H1 (cell line): Measurements from ENCODE around the gene DENND4B. TPM values are rescaled to one million over a fixed set of nuclear protein-coding genes. Genes with fewer than 3 reads are reported as not detected.

Experiments used
- CTCF ChIA-PET: fragments of 300-600 bp; sonication (Branson Sonifier 250); formaldehyde crosslinking; loops from one replicate; lab custom pipeline; 2021; ENCODE audit not compliant: partially characterized antibody; lab: Charles Lee
- POLR2A ChIA-PET: fragments of 300-600 bp; sonication (Branson Sonifier 250); formaldehyde crosslinking; loops from one replicate; lab custom pipeline; 2021; ENCODE audit warnings: inconsistent platforms; ENCODE audit not compliant: partially characterized antibody; lab: Charles Lee
- DNase-seq, 2 experiments: peaks; one replicate each; pipeline versions ENCODE4 v3.0.0 to v3.0.0-alpha.2; 2010 to 2022; ENCODE audit warnings: low spot score in 2 of 2, low read depth in 1 of 2, mixed read lengths in 1 of 2
- FAIRE-seq: peaks from 2 replicates; lab custom pipeline; 2011; peaks lifted over from hg19 to GRCh38; lab: Jason Lieb, UNC
- H2AFZ ChIP-seq: 2 replicates; pipeline ENCODE4 v1.8.1; 2012; ENCODE audit warnings: low read length, inconsistent platforms
- H2AK5ac ChIP-seq: 2 replicates; pipeline ENCODE4 v1.6.1; 2013; ENCODE audit warnings: low read depth, low read length
- H2BK120ac ChIP-seq: replicated peaks from 2 replicates; pipeline ENCODE3; 2013; ENCODE audit warnings: low read depth, low read length, inconsistent platforms
- H2BK12ac ChIP-seq: 2 replicates; pipeline ENCODE4 v1.6.1; 2013; ENCODE audit warnings: low read depth, low read length
- H2BK15ac ChIP-seq: 2 replicates; pipeline ENCODE4 v1.6.1; 2013; ENCODE audit warnings: low read length
- H2BK20ac ChIP-seq: 2 replicates; pipeline ENCODE4 v1.6.1; 2013; ENCODE audit warnings: low read length
- H2BK5ac ChIP-seq: 2 replicates; pipeline ENCODE4 v1.6.1; 2013; ENCODE audit warnings: low read depth, low read length
- H3K14ac ChIP-seq: 2 replicates; pipeline ENCODE4 v1.6.1; 2013; ENCODE audit warnings: inconsistent platforms; ENCODE audit not compliant: insufficient read length
- H3K18ac ChIP-seq: 2 replicates; pipeline ENCODE4 v1.6.1; 2013; ENCODE audit warnings: low read length; ENCODE audit errors: extremely low read depth
- H3K23ac ChIP-seq: 2 replicates; pipeline ENCODE4 v1.6.1; 2013; ENCODE audit warnings: inconsistent platforms; ENCODE audit not compliant: insufficient read length
- H3K23me2 ChIP-seq: 2 replicates; pipeline ENCODE4 v1.6.1; 2013; ENCODE audit warnings: low read depth, low read length
- H3K27ac ChIP-seq: 2 replicates; pipeline ENCODE4 v1.6.1; 2011; ENCODE audit warnings: low read depth, low read length, inconsistent platforms
- H3K27me3 ChIP-seq, 4 experiments: replicated peaks in 1 of 4; 1 replicate in 1 of 4; 2 replicates in 3 of 4; pipeline versions ENCODE4 v1.6.1 to v1.8.1; 2011 to 2013; ENCODE audit warnings: low read length in 3 of 4, mild to moderate bottlenecking in 3 of 4, inconsistent platforms in 2 of 4, mixed read lengths in 2 of 4, moderate library complexity in 1 of 4; ENCODE audit not compliant: control insufficient read depth in 3 of 4, insufficient read depth in 3 of 4; ENCODE audit errors: extremely low read depth in 1 of 4
- H3K36me3 ChIP-seq, 4 experiments: 2 replicates each; pipeline versions ENCODE4 v1.6.1 to v1.8.1; 2011 to 2013; ENCODE audit warnings: mild to moderate bottlenecking in 4 of 4, low read length in 3 of 4, moderate library complexity in 2 of 4, control low read depth in 1 of 4, inconsistent platforms in 1 of 4; ENCODE audit not compliant: insufficient read depth in 4 of 4, control insufficient read depth in 2 of 4
- H3K4ac ChIP-seq: replicated peaks from 2 replicates; pipeline ENCODE3; 2013; ENCODE audit warnings: low read length, low read depth, mixed read lengths, inconsistent platforms; ENCODE audit not compliant: insufficient read length
- H3K4me1 ChIP-seq, 4 experiments: replicated peaks in 1 of 4; 1 replicate in 1 of 4; 2 replicates in 3 of 4; pipeline versions ENCODE4 v1.6.1 to v1.8.1; 2011 to 2013; ENCODE audit warnings: low read length in 3 of 4, inconsistent platforms in 2 of 4, mixed read lengths in 1 of 4; ENCODE audit not compliant: insufficient read depth in 4 of 4, control insufficient read depth in 3 of 4
- H3K4me2 ChIP-seq, 2 experiments: 2 replicates each; pipeline versions ENCODE4 v1.6.1 to v1.8.1; 2011 to 2013; ENCODE audit warnings: low read depth in 2 of 2, low read length in 2 of 2, control low read depth in 1 of 2, inconsistent platforms in 1 of 2, mild to moderate bottlenecking in 1 of 2; ENCODE audit not compliant: insufficient read depth in 1 of 2
- H3K4me3 ChIP-seq, 4 experiments: fragments of 200-600, 300-600 bp in 1 of 4; sonication (generic), shearing (Covaris generic), sonication (Bioruptor Twin) in 1 of 4; 2 replicates each; pipeline versions ENCODE4 v1.5.1 to v1.8.1; 2011 to 2016; ENCODE audit warnings: low read length in 4 of 4, low read depth in 3 of 4, control low read depth in 2 of 4, inconsistent platforms in 2 of 4, mild to moderate bottlenecking in 2 of 4, mixed read lengths in 1 of 4, moderate library complexity in 1 of 4; ENCODE audit not compliant: insufficient read depth in 2 of 4; ENCODE audit errors: extremely low read depth in 1 of 4
- H3K56ac ChIP-seq: replicated peaks from 2 replicates; pipeline ENCODE3; 2013; ENCODE audit warnings: low read depth, mild to moderate bottlenecking, mixed read lengths, low read length, inconsistent platforms; ENCODE audit not compliant: insufficient read length
- H3K79me1 ChIP-seq: 2 replicates; pipeline ENCODE4 v1.6.1; 2013; ENCODE audit warnings: low read depth, low read length, control low read depth
- H3K79me2 ChIP-seq, 2 experiments: 2 replicates each; pipeline versions ENCODE4 v1.6.1 to v1.8.1; 2012 to 2013; ENCODE audit warnings: low read length in 2 of 2, mild to moderate bottlenecking in 2 of 2, inconsistent platforms in 1 of 2; ENCODE audit not compliant: insufficient read depth in 2 of 2, control insufficient read depth in 1 of 2
- H3K9ac ChIP-seq, 4 experiments: replicated peaks in 1 of 4; 1 replicate in 1 of 4; 2 replicates in 3 of 4; pipeline versions ENCODE4 v1.6.1 to v1.8.1; 2011 to 2013; ENCODE audit warnings: low read depth in 3 of 4, low read length in 3 of 4, control low read depth in 2 of 4, mild to moderate bottlenecking in 2 of 4, moderate library complexity in 2 of 4, inconsistent platforms in 1 of 4; ENCODE audit errors: extremely low read depth in 1 of 4
- H3K9me3 ChIP-seq, 2 experiments: 2 replicates each; pipeline versions ENCODE4 v1.6.1 to v1.8.1; 2012 to 2013; ENCODE audit warnings: mild to moderate bottlenecking in 2 of 2, moderate library complexity in 2 of 2, control low read depth in 1 of 2, inconsistent platforms in 1 of 2, low read depth in 1 of 2, low read length in 1 of 2, mixed read lengths in 1 of 2; ENCODE audit not compliant: insufficient read depth in 2 of 2
- H4K20me1 ChIP-seq, 2 experiments: replicated peaks in 1 of 2; 2 replicates each; pipeline versions ENCODE3 to v1.8.1; 2011 to 2013; ENCODE audit warnings: inconsistent platforms in 2 of 2, low read length in 2 of 2, mild to moderate bottlenecking in 1 of 2; ENCODE audit not compliant: insufficient read depth in 2 of 2, control insufficient read depth in 1 of 2
- H4K5ac ChIP-seq: 2 replicates; pipeline ENCODE4 v1.6.1; 2013; ENCODE audit warnings: low read length, low read depth, mixed read lengths, inconsistent platforms; ENCODE audit not compliant: insufficient read length
- H4K8ac ChIP-seq: 2 replicates; pipeline ENCODE4 v1.8.0; 2013; ENCODE audit warnings: mild to moderate bottlenecking, moderate library complexity, low read length, inconsistent platforms; ENCODE audit not compliant: insufficient read depth; ENCODE audit errors: extremely low read depth
- H4K91ac ChIP-seq: replicated peaks from 2 replicates; pipeline ENCODE3; 2013; ENCODE audit warnings: low read length, mixed read lengths, inconsistent platforms; ENCODE audit not compliant: insufficient read length
- ASH2L ChIP-seq: fragments of 200-600, 300-600 bp; sonication (generic); IDR thresholded peaks from one replicate; pipeline ENCODE4 v1.7.1; 2017; ENCODE audit warnings: low read length
- ATF3 ChIP-seq: IDR thresholded peaks from 2 replicates; pipeline ENCODE4 v1.6.1; 2011; ENCODE audit warnings: low read depth, mild to moderate bottlenecking, low read length; ENCODE audit not compliant: insufficient read depth
- CBX8 ChIP-seq: fragments of 300-800, 300-1000 bp; sonication (generic); IDR thresholded peaks from 2 replicates; pipeline ENCODE4 v1.7.1; 2016; ENCODE audit warnings: low read depth, low read length, borderline replicate concordance
- E2F6 ChIP-seq: IDR thresholded peaks from 2 replicates; pipeline ENCODE4 v1.6.1; 2012; ENCODE audit warnings: inconsistent platforms
- HDAC2 ChIP-seq, 2 experiments: fragments of 300-600 bp in 1 of 2; sonication (generic) in 1 of 2; IDR thresholded peaks; 2 replicates each; pipeline ENCODE4 v1.6.1; 2011 to 2012; ENCODE audit warnings: low read depth in 2 of 2, low read length in 2 of 2, mild to moderate bottlenecking in 2 of 2, moderate library complexity in 2 of 2, borderline replicate concordance in 1 of 2, inconsistent platforms in 1 of 2
- RAD21 ChIP-seq, 2 experiments: IDR thresholded peaks in 1 of 2; conservative IDR thresholded peaks in 1 of 2; 2 replicates each; pipeline ENCODE4 v1.6.1; 2011; ENCODE audit warnings: low read depth in 2 of 2, low read length in 2 of 2, improper control_type of control experiment in 1 of 2, inconsistent platforms in 1 of 2, mild to moderate bottlenecking in 1 of 2, moderate library complexity in 1 of 2
- TAF7 ChIP-seq: optimal IDR thresholded peaks from 2 replicates; pipeline ENCODE3; 2011; ENCODE audit warnings: low read depth, mild to moderate bottlenecking, inconsistent platforms, low read length, moderate library complexity, borderline replicate concordance
- WGBS, 2 experiments: shearing (Covaris generic) in 1 of 2; methylation state at CpG; one replicate each; pipeline versions ENCODE4 v1.1.6 to v1.1.7; 2013 to 2015; ENCODE audit warnings: low lambda C conversion rate in 2 of 2, mixed read lengths in 2 of 2, inconsistent platforms in 1 of 2, low coverage in 1 of 2, missing lambda C conversion rate in 1 of 2; ENCODE audit not compliant: insufficient replicate concordance in 2 of 2, insufficient coverage in 1 of 2, insufficient read length in 1 of 2; ENCODE audit errors: extremely low coverage in 1 of 2, missing lambda C conversion rate in 1 of 2; 5-methylcytosine and 5-hydroxymethylcytosine counted together
- polyA plus RNA-seq, 7 experiments: library from polyadenylated mRNA; depleted of rRNA in 3 of 7; stranded (reverse) in 5 of 7; unstranded in 2 of 7; fragments of >200 nt in 5 of 7; fragments of 200-250 nt in 2 of 7; gene quantifications; 1 replicate in 5 of 7; 2 replicates in 1 of 7; 4 replicates in 1 of 7; pipeline versions ENCODE4 v1.2.1 to v1.2.3, GENCODE V29; 2011 to 2013; ENCODE audit warnings: missing spikeins in 2 of 7, mixed read lengths in 2 of 7
- total RNA-seq: library from RNA; stranded (reverse); fragmentation: NEBNext Ultra II Directional; extraction: Animal tissue kit (Norgen Biotek cat#: 25700); gene quantifications from 2 replicates; pipeline ENCODE4 v1.2.1, GENCODE V29; 2021

The DENND4B gene
- total and polyA plus RNA-seq, 2 of the 8 experiments (the other 6 are each of a cell fraction or from before 2014, with no cell fraction given), result 45.6 to 61.1 TPM

GRCh38 chr1:153883223-153883622 is 63.3 kb downstream of the DENND4B start:
- 95% methylated on average over 4 of the region's 4 CpGs; no CpG with 5 or more reads in 1 of the 2 experiments for WGBS, 2 experiments
- H4K5ac ChIP-seq, result no peak overlapping the region
- no peaks in the 10 kb centered on the region for H3K36me3 ChIP-seq
- H3K9ac ChIP-seq, result no peak overlapping the region
- no peak overlapping the region for H3K23ac ChIP-seq
- POLR2A ChIA-PET, result interaction anchor here (1.1 kb wide), 1 partner anchor 10 kb away, joined by 3 read pairs; no protein-coding TSS in a partner anchor
- H2BK5ac ChIP-seq, result no peak overlapping the region
- no peak overlapping the region for H2BK20ac ChIP-seq
- H4K8ac ChIP-seq, result no peak overlapping the region
- no peaks in the 10 kb centered on the region for H3K27me3 ChIP-seq
- H3K27ac ChIP-seq, result no peak overlapping the region
- H2BK12ac ChIP-seq, result no peak overlapping the region
- H3K4me3 ChIP-seq, result no peak overlapping the region
- H2BK120ac ChIP-seq, result no peak overlapping the region
- H3K23me2 ChIP-seq, result no peaks in the 10 kb centered on the region
- peaks cover 0 to 89% of the 10 kb centered on the region in 2 experiments; a peak in 3 of 4 replicates for H3K79me2 ChIP-seq
- no peak for FAIRE-seq
- no peak overlapping the region for H2BK15ac ChIP-seq
- H4K91ac ChIP-seq, result no peak overlapping the region
- H3K4me1 ChIP-seq, result peaks cover 0 to 13% (median 4%) of the 10 kb centered on the region in 4 experiments
- H3K4ac ChIP-seq, result no peak overlapping the region
- TF ChIP-seq CBX8 (no peak), ASH2L (no peak), E2F6 (no peak), RAD21 (IDR thresholded peaks at IDR 0.05 in 1 of 2, conservative IDR thresholded peaks at IDR 0.05 in 1 of 2; ENCODE audit: low read depth in 2 of 2, low read length in 2 of 2) (no peak), HDAC2 (IDR thresholded peaks at IDR 0.05; ENCODE audit: borderline replicate concordance in 1 of 2, low read depth in 2 of 2, low read length in 2 of 2) (no peak), ATF3 (no peak), TAF7 (no peak)
- TF ChIP-seq, all 59 proteins: peak for 0
- no peak overlapping the region for H3K18ac ChIP-seq
- H3K9me3 ChIP-seq, result no peaks in the 10 kb centered on the region
- CTCF ChIA-PET, result interaction anchor here (0.6 to 1.5 kb wide), 5 partner anchors 14 to 185 kb away, joined by 3 to 5 read pairs (median 3); partner anchors contain the start of gene RAB13
- no peak overlapping the region for H2AK5ac ChIP-seq
- H3K56ac ChIP-seq, result no peak overlapping the region
- H3K79me1 ChIP-seq, result peaks cover 3% of the 10 kb centered on the region
- no peak overlapping the region for H2AFZ ChIP-seq
- DNase-seq, result no peak
- no peak overlapping the region for H3K4me2 ChIP-seq
- H3K14ac ChIP-seq, result no peak overlapping the region
- H4K20me1 ChIP-seq, result peaks cover 10 to 15% of the 10 kb centered on the region in 2 experiments
